ENCODE data around the gene SOS1. TPM values are rescaled to one million over a fixed set of nuclear protein-coding genes. Genes with fewer than 3 reads are reported as not detected.

SOS1 gene
- total and polyA plus RNA-seq, 4 donors = 3.9 to 97.6 (median 14.6) TPM

DNA sequence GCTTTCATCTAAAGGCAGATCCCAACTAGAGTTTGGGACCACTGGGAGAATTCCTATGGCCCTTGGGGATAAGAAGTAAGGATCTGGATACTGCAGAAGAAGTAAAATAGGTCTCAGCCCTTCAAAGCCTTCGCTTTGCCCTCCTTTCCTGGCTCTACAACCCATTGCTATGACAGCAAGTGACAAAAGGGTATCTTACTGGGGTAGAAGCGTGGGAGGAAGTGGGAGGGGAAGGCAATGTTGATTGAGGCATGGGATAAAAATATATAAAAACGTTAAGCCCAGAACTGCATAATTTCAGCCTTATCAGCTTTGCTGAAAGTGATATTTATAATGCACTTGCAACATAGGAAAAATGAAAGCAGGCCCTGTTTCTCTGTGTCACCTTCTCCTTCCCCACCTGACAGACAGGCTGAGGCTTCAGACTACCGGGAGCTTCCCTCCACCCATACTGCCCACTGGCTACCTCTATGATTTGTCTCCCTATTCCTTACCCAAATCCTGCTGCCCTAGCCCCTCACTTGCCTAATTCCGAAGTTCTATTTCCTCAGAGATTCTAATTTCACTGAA, 14.9 kb upstream of the SOS1 start:
- DNase-seq (no peak), ATAC-seq (ENCODE audit: insufficient read depth, low FRiP score) (no peak)
- Histone ChIP-seq H3K27ac (ENCODE audit: low read depth in 1 of 2, low read length in 1 of 2) (no peak overlapping the region), H3K4me1 (ENCODE audit: control insufficient read depth in 5 of 5, insufficient read depth in 5 of 5, low read length in 5 of 5) (peaks cover 0 to 4% (median 0%) of the 10 kb centered on the region in 5 donors), H3K4me3 (no peak overlapping the region), H3K9me3 (ENCODE audit: control insufficient read depth in 4 of 4, insufficient read depth in 3 of 4, low read length in 3 of 4) (peaks cover 0 to 2% (median 0%) of the 10 kb centered on the region in 4 donors), H3K36me3 (ENCODE audit: control insufficient read depth in 4 of 4, insufficient read depth in 4 of 4, low read length in 4 of 4) (no peaks in the 10 kb centered on the region), H3K9ac (ENCODE audit: insufficient read depth in 1 of 2, low read length in 2 of 2) (no peak overlapping the region), H3K27me3 (ENCODE audit: control insufficient read depth in 3 of 3, insufficient read depth in 3 of 3, low read length in 2 of 3) (no peaks in the 10 kb centered on the region)
- TF ChIP-seq, protein P1, sequence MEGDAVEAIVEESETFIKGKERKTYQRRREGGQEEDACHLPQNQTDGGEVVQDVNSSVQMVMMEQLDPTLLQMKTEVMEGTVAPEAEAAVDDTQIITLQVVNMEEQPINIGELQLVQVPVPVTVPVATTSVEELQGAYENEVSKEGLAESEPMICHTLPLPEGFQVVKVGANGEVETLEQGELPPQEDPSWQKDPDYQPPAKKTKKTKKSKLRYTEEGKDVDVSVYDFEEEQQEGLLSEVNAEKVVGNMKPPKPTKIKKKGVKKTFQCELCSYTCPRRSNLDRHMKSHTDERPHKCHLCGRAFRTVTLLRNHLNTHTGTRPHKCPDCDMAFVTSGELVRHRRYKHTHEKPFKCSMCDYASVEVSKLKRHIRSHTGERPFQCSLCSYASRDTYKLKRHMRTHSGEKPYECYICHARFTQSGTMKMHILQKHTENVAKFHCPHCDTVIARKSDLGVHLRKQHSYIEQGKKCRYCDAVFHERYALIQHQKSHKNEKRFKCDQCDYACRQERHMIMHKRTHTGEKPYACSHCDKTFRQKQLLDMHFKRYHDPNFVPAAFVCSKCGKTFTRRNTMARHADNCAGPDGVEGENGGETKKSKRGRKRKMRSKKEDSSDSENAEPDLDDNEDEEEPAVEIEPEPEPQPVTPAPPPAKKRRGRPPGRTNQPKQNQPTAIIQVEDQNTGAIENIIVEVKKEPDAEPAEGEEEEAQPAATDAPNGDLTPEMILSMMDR (IDR thresholded peaks at IDR 0.05; ENCODE audit: control extremely low read depth, extremely low read depth) = no peak
- WGBS, 2 donors = 62 to 64% methylated on average over 5 of the region's 5 CpGs

DNA sequence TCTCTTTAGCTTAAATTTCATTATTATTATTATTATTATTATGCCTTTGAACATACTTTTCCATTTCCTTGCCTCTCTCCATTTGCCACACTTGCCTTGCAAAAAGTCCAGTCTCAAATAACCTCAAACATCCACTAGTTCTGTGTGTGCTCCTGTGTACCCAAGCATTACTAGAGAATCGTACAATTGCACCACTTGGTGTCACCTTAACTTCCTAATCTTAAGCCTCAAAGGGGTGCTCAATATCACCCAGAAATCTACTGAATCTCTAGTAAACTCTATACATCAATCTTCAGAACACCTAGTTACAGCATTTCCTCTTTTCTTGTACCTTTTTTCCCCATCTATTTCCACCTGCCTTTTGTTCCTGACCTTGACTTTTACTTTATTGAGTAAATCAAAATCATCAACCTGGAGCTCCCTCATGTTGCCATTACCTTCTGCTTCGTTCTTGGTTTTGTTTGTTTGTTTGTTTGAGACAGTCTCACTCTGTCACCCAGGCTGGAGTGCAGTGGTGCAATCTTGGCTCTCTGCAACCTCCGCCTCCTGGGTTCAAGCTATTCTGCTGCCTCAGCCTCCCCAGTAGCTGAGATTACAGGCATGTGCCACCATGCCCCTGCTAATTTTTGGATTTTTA, 12.5 kb upstream of the SOS1 start:
- WGBS, 2 donors = 75 to 83% methylated on average over 3 of the region's 3 CpGs
- Histone ChIP-seq H3K36me3 (ENCODE audit: control insufficient read depth in 4 of 4, insufficient read depth in 4 of 4, low read length in 4 of 4) (no peaks in the 10 kb centered on the region), H3K4me3 (no peak overlapping the region), H3K27ac (ENCODE audit: low read depth in 1 of 2, low read length in 1 of 2) (no peak overlapping the region), H3K9ac (ENCODE audit: insufficient read depth in 1 of 2, low read length in 2 of 2) (no peak overlapping the region), H3K27me3 (ENCODE audit: control insufficient read depth in 3 of 3, insufficient read depth in 3 of 3, low read length in 2 of 3) (no peaks in the 10 kb centered on the region), H3K4me1 (ENCODE audit: control insufficient read depth in 5 of 5, insufficient read depth in 5 of 5, low read length in 5 of 5) (peaks cover 0 to 2% (median 0%) of the 10 kb centered on the region in 5 donors), H3K9me3 (ENCODE audit: control insufficient read depth in 4 of 4, insufficient read depth in 3 of 4, low read length in 3 of 4) (peaks cover 0 to 2% (median 0%) of the 10 kb centered on the region in 4 donors)
- TF ChIP-seq, protein P1 (IDR thresholded peaks at IDR 0.05; ENCODE audit: control extremely low read depth, extremely low read depth) = no peak
- no peak for ATAC-seq (ENCODE audit: insufficient read depth, low FRiP score)
- no peak for DNase-seq

DNA sequence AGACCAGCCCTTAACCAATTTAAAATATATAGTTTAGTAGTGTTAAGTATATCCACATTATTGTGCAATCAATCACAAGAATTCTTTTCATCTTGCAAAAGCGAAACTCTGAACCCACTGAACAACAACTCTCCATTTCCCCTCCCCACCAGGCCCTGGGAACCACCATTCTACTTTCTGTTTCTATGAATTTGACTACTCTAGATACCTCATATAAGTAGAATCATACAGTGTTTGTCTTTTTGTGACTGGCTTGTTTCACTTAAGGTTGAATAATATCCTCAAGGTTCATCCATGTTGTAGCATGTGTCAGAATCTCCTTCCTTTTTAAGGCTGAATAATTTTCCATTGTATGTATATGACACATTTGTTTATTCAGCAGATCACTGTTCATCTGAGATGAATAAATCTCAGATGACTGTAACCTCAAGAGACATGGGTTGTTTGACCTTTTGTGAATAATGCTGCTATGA, 8.1 kb upstream of the SOS1 start:
- DNase-seq (no peak), ATAC-seq (ENCODE audit: insufficient read depth, low FRiP score) (no peak)
- H3K9me3 ChIP-seq (ENCODE audit: control insufficient read depth in 4 of 4, insufficient read depth in 3 of 4, low read length in 3 of 4) = peaks cover 0 to 2% (median 0%) of the 10 kb centered on the region in 4 donors
- H3K4me3 ChIP-seq = no peak overlapping the region
- peaks cover 0 to 19% (median 4%) of the 10 kb centered on the region in 5 donors for H3K4me1 ChIP-seq (ENCODE audit: control insufficient read depth in 5 of 5, insufficient read depth in 5 of 5, low read length in 5 of 5)
- H3K27me3 ChIP-seq (ENCODE audit: control insufficient read depth in 3 of 3, insufficient read depth in 3 of 3, low read length in 2 of 3) = no peaks in the 10 kb centered on the region
- no peak overlapping the region for H3K9ac ChIP-seq (ENCODE audit: insufficient read depth in 1 of 2, low read length in 2 of 2)
- TF ChIP-seq, protein P1 (IDR thresholded peaks at IDR 0.05; ENCODE audit: control extremely low read depth, extremely low read depth) = no peak
- WGBS, 2 donors = 8 to 38% methylated on average over 1 of the region's 1 CpG
- H3K27ac ChIP-seq (ENCODE audit: low read depth in 1 of 2, low read length in 1 of 2) = no peak overlapping the region
- H3K36me3 ChIP-seq (ENCODE audit: control insufficient read depth in 4 of 4, insufficient read depth in 4 of 4, low read length in 4 of 4) = no peaks in the 10 kb centered on the region
